Neural cell (in vitro differentiated cells): Measurements from ENCODE around the gene ROR1. TPM values are rescaled to one million over a fixed set of nuclear protein-coding genes. Genes with fewer than 3 reads are reported as not detected.

ENCODE experiments used
- H2AFZ ChIP-seq: fragments of 200-600, 300-800 bp; sonication (generic), shearing (Covaris generic); 2 replicates; pipeline ENCODE4 v1.6.0; 2014; ENCODE audit warnings: low read depth, mild to moderate bottlenecking, antibody characterized with exemption, low read length, moderate library complexity
- H3F3A ChIP-seq: fragments of 200-600 bp; shearing (Covaris generic); 2 replicates; pipeline ENCODE4 v1.6.1; 2016; ENCODE audit warnings: mild to moderate bottlenecking, moderate library complexity, mixed read lengths, antibody characterized with exemption, low read length; ENCODE audit not compliant: insufficient read depth, poor library complexity, severe bottlenecking
- H3K27ac ChIP-seq: fragments of 200-600, 300-800 bp; sonication (generic), shearing (Covaris generic); 2 replicates; pipeline ENCODE4 v1.5.1; 2014; ENCODE audit warnings: mild to moderate bottlenecking, low read length, moderate library complexity
- H3K27me3 ChIP-seq: fragments of 300-800, 200-600 bp; sonication (generic), shearing (Covaris generic); 2 replicates; pipeline ENCODE4 v1.6.0; 2014; ENCODE audit warnings: mild to moderate bottlenecking, low read depth, low read length, moderate library complexity; ENCODE audit not compliant: insufficient read depth
- H3K36me3 ChIP-seq: fragments of 300-800, 200-600 bp; sonication (generic), shearing (Covaris generic); 2 replicates; pipeline ENCODE4 v1.5.1; 2014; ENCODE audit warnings: mild to moderate bottlenecking, antibody characterized with exemption, low read length, moderate library complexity; ENCODE audit not compliant: insufficient read depth
- H3K4me2 ChIP-seq: fragments of 300-800, 200-600 bp; sonication (generic), shearing (Covaris generic); 2 replicates; pipeline ENCODE4 v1.6.0; 2014; ENCODE audit warnings: mild to moderate bottlenecking, low read length
- H3K4me3 ChIP-seq: fragments of 300-800, 200-600 bp; sonication (generic), shearing (Covaris generic); 2 replicates; pipeline ENCODE4 v1.5.1; 2014; ENCODE audit warnings: mild to moderate bottlenecking, low read length, moderate library complexity
- H3K79me2 ChIP-seq: fragments of 200-600 bp; shearing (Covaris generic); replicated peaks from 2 replicates; pipeline ENCODE4 v1.6.0; 2014; ENCODE audit warnings: mild to moderate bottlenecking, low read length, moderate library complexity; ENCODE audit not compliant: insufficient read depth
- H3K9ac ChIP-seq: fragments of 300-800, 200-600 bp; sonication (generic), shearing (Covaris generic); 2 replicates; pipeline ENCODE4 v1.6.1; 2016; ENCODE audit warnings: mild to moderate bottlenecking, low read length, mixed read lengths
- H3K9me2 ChIP-seq: fragments of 200-600 bp; shearing (Covaris generic); 2 replicates; pipeline ENCODE4 v1.6.1; 2016; ENCODE audit warnings: mild to moderate bottlenecking, low read length, mixed read lengths; ENCODE audit not compliant: insufficient read depth
- H3K9me3 ChIP-seq: fragments of 200-600, 300-800 bp; sonication (generic), shearing (Covaris generic); 2 replicates; pipeline ENCODE4 v1.6.1; 2016; ENCODE audit warnings: mild to moderate bottlenecking, mixed run types, low read length, moderate library complexity, mixed read lengths
- H4K20me1 ChIP-seq: fragments of 200-600 bp; shearing (Covaris generic); 2 replicates; pipeline ENCODE4 v1.6.1; 2016; ENCODE audit warnings: mild to moderate bottlenecking, mixed run types; ENCODE audit not compliant: insufficient read depth
- EP300 ChIP-seq: fragments of 450-650 bp; conservative IDR thresholded peaks from 2 replicates; pipeline ENCODE4 v1.6.1; 2014; ENCODE audit warnings: antibody characterized with exemption, mild to moderate bottlenecking, moderate library complexity; ENCODE audit not compliant: poor library complexity, severe bottlenecking
- EZH2 ChIP-seq: fragments of 200-600, 300-800 bp; shearing (Covaris generic), sonication (generic); IDR thresholded peaks from 2 replicates; pipeline ENCODE4 v1.6.1; 2014; ENCODE audit warnings: antibody characterized with exemption, low read length, borderline replicate concordance, mild to moderate bottlenecking; ENCODE audit not compliant: insufficient read depth, poor library complexity, severe bottlenecking
- MXI1 ChIP-seq: fragments of 450-650 bp; conservative IDR thresholded peaks from 2 replicates; pipeline ENCODE4 v1.6.1; 2014; ENCODE audit warnings: antibody characterized with exemption, mild to moderate bottlenecking; ENCODE audit not compliant: poor library complexity, severe bottlenecking
- POLR2AphosphoS5 ChIP-seq: IDR thresholded peaks from 2 replicates; pipeline ENCODE4 v1.6.1; 2012
- RAD21 ChIP-seq: fragments of 450-650 bp; conservative IDR thresholded peaks from 2 replicates; pipeline ENCODE4 v1.6.1; 2014; ENCODE audit warnings: antibody characterized with exemption, mild to moderate bottlenecking, moderate library complexity
- SMC3 ChIP-seq: fragments of 450-650 bp; conservative IDR thresholded peaks from 2 replicates; pipeline ENCODE4 v1.6.1; 2014; ENCODE audit warnings: antibody characterized with exemption, mild to moderate bottlenecking, moderate library complexity; ENCODE audit not compliant: poor library complexity
- TAF1 ChIP-seq: IDR thresholded peaks from 2 replicates; pipeline ENCODE4 v1.6.1; 2012; ENCODE audit warnings: low read depth
- polyA plus RNA-seq: library from polyadenylated mRNA; depleted of rRNA; stranded (reverse); fragments of >200 nt; gene quantifications from 2 replicates; pipeline ENCODE4 v1.2.3, GENCODE V29; 2014
- TF ChIP-seq, protein P1 (sequence below): fragments of 450-650 bp; IDR thresholded peaks from 2 replicates; pipeline ENCODE4 v1.5.1; 2014; ENCODE audit warnings: antibody characterized with exemption, mild to moderate bottlenecking, moderate library complexity; ENCODE audit not compliant: poor library complexity, severe bottlenecking
- TF ChIP-seq, protein P2 (sequence below): IDR thresholded peaks from 2 replicates; pipeline ENCODE4 v1.6.1; 2012; ENCODE audit warnings: borderline replicate concordance

Gene ROR1
- polyA plus RNA-seq, 1 donor from 2014 or later, result 0.27 TPM

GRCh38 chr1:63782982-63783381 lies 9.2 kb downstream of the ROR1 start:
- Histone ChIP-seq H3K9me3 (no peaks in the 10 kb centered on the region), H3K4me2 (no peak overlapping the region), H3K27ac (no peak overlapping the region), H3K9me2 (no peaks in the 10 kb centered on the region), H3K9ac (no peak overlapping the region), H3K36me3 (no peaks in the 10 kb centered on the region), H4K20me1 (no peaks in the 10 kb centered on the region), H2AFZ (no peak overlapping the region), H3F3A (no peaks in the 10 kb centered on the region), H3K79me2 (no peaks in the 10 kb centered on the region), H3K27me3 (no peaks in the 10 kb centered on the region), H3K4me3 (no peak overlapping the region)
- TF ChIP-seq, protein P1, sequence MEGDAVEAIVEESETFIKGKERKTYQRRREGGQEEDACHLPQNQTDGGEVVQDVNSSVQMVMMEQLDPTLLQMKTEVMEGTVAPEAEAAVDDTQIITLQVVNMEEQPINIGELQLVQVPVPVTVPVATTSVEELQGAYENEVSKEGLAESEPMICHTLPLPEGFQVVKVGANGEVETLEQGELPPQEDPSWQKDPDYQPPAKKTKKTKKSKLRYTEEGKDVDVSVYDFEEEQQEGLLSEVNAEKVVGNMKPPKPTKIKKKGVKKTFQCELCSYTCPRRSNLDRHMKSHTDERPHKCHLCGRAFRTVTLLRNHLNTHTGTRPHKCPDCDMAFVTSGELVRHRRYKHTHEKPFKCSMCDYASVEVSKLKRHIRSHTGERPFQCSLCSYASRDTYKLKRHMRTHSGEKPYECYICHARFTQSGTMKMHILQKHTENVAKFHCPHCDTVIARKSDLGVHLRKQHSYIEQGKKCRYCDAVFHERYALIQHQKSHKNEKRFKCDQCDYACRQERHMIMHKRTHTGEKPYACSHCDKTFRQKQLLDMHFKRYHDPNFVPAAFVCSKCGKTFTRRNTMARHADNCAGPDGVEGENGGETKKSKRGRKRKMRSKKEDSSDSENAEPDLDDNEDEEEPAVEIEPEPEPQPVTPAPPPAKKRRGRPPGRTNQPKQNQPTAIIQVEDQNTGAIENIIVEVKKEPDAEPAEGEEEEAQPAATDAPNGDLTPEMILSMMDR, result no peak
- no peak for TF ChIP-seq RAD21
- TF ChIP-seq SMC3, result no peak
- no peak for TF ChIP-seq TAF1
- no peak for TF ChIP-seq EZH2
- TF ChIP-seq MXI1, result no peak

DNA sequence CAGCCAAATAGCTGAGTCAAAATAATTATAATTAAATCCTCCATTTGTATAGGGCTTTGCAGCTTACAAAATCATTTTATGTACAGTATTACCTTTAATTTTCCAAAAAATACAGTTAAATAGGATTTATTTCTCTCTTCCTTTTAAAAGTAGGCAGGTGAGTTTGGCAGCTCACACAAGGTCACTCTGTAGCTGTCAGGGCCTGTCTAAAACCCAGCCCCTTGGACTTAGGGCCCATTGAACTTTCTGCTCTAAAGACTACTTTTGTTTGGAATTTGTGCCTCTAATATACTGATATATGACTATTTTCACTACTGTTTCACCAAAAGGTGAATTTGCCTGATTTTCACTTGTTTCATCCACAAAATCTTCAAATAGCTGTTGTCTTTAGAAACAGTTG lies 10.3 kb downstream of the ROR1 start:
- H3K9me2 ChIP-seq, result no peaks in the 10 kb centered on the region
- no peaks in the 10 kb centered on the region for H3K9me3 ChIP-seq
- no peaks in the 10 kb centered on the region for H3K79me2 ChIP-seq
- H3K9ac ChIP-seq, result no peak overlapping the region
- no peaks in the 10 kb centered on the region for H4K20me1 ChIP-seq
- TF ChIP-seq RAD21 (no peak), TAF1 (no peak), POLR2AphosphoS5 (no peak), EZH2 (no peak), MXI1 (no peak), SMC3 (no peak), EP300 (no peak)
- TF ChIP-seq, protein P1, result no peak
- TF ChIP-seq, protein P2, sequence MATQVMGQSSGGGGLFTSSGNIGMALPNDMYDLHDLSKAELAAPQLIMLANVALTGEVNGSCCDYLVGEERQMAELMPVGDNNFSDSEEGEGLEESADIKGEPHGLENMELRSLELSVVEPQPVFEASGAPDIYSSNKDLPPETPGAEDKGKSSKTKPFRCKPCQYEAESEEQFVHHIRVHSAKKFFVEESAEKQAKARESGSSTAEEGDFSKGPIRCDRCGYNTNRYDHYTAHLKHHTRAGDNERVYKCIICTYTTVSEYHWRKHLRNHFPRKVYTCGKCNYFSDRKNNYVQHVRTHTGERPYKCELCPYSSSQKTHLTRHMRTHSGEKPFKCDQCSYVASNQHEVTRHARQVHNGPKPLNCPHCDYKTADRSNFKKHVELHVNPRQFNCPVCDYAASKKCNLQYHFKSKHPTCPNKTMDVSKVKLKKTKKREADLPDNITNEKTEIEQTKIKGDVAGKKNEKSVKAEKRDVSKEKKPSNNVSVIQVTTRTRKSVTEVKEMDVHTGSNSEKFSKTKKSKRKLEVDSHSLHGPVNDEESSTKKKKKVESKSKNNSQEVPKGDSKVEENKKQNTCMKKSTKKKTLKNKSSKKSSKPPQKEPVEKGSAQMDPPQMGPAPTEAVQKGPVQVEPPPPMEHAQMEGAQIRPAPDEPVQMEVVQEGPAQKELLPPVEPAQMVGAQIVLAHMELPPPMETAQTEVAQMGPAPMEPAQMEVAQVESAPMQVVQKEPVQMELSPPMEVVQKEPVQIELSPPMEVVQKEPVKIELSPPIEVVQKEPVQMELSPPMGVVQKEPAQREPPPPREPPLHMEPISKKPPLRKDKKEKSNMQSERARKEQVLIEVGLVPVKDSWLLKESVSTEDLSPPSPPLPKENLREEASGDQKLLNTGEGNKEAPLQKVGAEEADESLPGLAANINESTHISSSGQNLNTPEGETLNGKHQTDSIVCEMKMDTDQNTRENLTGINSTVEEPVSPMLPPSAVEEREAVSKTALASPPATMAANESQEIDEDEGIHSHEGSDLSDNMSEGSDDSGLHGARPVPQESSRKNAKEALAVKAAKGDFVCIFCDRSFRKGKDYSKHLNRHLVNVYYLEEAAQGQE, result no peak
- no peaks in the 10 kb centered on the region for H3K27me3 ChIP-seq
- H3K27ac ChIP-seq, result no peak overlapping the region
- H3K36me3 ChIP-seq, result no peaks in the 10 kb centered on the region
- H3F3A ChIP-seq, result no peaks in the 10 kb centered on the region
- no peak overlapping the region for H2AFZ ChIP-seq
- H3K4me3 ChIP-seq, result no peak overlapping the region
- H3K4me2 ChIP-seq, result no peak overlapping the region
